WTC11 (cell line): ENCODE data around the gene CAMTA1.

Experiments
- CTCF ChIP-seq: fragments of 200-600 bp; IDR thresholded peaks from 2 replicates; pipeline ENCODE4 v1.8.0; 2022; ENCODE audit warnings: antibody characterized with exemption
- IRF1 ChIP-seq: sonication (generic); formaldehyde crosslinking; IDR thresholded peaks from 2 replicates; pipeline ENCODE4 v1.8.0; 2023; ENCODE audit warnings: missing genetic modification reagents
- NR2C2 ChIP-seq: sonication (generic); formaldehyde crosslinking; IDR thresholded peaks from 2 replicates; pipeline ENCODE4 v1.8.0; 2022; ENCODE audit warnings: mild to moderate bottlenecking, missing genetic modification reagents
- NR3C1 ChIP-seq: sonication (generic); formaldehyde crosslinking; conservative IDR thresholded peaks from 2 replicates; pipeline ENCODE4 v1.8.1; 2023; ENCODE audit warnings: low read depth, mild to moderate bottlenecking, missing genetic modification reagents
- TF ChIP-seq, protein P1 (sequence below): sonication (generic); formaldehyde crosslinking; conservative IDR thresholded peaks from 2 replicates; pipeline ENCODE4 v1.8.1; 2022; ENCODE audit warnings: mild to moderate bottlenecking, missing genetic modification reagents
- TF ChIP-seq, protein P2 (sequence below): sonication (generic); formaldehyde crosslinking; IDR thresholded peaks from 2 replicates; pipeline ENCODE4 v1.8.1; 2023; ENCODE audit warnings: mild to moderate bottlenecking, moderate library complexity, missing genetic modification reagents

DNA sequence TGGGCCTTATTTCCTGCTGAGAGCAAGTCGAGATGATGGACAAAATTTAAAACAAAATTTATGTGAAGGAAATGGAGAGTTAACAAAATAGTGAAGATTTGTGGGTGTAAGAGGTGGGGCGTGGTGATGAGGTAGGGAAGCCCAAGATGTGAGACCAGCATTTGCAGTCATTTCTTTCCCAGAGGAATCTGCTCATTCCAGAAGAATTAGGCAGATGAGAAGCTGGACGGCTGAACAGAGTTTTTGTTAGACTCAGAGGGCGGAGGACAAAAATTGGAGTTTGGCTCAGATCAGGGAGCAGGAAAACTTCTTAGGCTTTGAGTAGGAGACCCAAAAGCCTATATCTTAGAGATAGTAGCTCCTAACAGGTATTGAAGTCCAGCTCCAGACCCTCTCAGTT is 65.3 kb downstream of the CAMTA1 start:
- TF ChIP-seq CTCF (no peak), IRF1 (CRISPR knock-in tag) (no peak), NR3C1 (CRISPR knock-in tag) (no peak), NR2C2 (CRISPR knock-in tag) (no peak)
- TF ChIP-seq, protein P1, sequence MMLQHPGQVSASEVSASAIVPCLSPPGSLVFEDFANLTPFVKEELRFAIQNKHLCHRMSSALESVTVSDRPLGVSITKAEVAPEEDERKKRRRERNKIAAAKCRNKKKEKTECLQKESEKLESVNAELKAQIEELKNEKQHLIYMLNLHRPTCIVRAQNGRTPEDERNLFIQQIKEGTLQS, result no peak
- TF ChIP-seq, protein P2, sequence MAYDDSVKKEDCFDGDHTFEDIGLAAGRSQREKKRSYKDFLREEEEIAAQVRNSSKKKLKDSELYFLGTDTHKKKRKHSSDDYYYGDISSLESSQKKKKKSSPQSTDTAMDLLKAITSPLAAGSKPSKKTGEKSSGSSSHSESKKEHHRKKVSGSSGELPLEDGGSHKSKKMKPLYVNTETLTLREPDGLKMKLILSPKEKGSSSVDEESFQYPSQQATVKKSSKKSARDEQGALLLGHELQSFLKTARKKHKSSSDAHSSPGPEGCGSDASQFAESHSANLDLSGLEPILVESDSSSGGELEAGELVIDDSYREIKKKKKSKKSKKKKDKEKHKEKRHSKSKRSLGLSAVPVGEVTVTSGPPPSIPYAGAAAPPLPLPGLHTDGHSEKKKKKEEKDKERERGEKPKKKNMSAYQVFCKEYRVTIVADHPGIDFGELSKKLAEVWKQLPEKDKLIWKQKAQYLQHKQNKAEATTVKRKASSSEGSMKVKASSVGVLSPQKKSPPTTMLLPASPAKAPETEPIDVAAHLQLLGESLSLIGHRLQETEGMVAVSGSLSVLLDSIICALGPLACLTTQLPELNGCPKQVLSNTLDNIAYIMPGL (CRISPR knock-in tag), result no peak
